Fibroblast of lung (primary cell): ENCODE data around the gene APBB3. TPM values are rescaled to one million over a fixed set of nuclear protein-coding genes. Genes with fewer than 3 reads are reported as not detected.

Experiments used
- DNase-seq, 2 donors: peaks; one replicate each; pipeline versions ENCODE4 v3.0.0 to v3.0.0-alpha.2; 2010; ENCODE audit warnings: low read depth in 2 of 2
- H2AFZ ChIP-seq: 2 replicates; pipeline ENCODE4 v1.5.1; 2012; ENCODE audit warnings: low read length, control low read depth, inconsistent platforms
- H3K27ac ChIP-seq: 2 replicates; pipeline ENCODE4 v1.5.1; 2011; ENCODE audit warnings: low read length, control low read depth; ENCODE audit not compliant: insufficient read depth
- H3K27me3 ChIP-seq: 2 replicates; pipeline ENCODE4 v1.5.1; 2011; ENCODE audit warnings: mild to moderate bottlenecking, low read length; ENCODE audit not compliant: control insufficient read depth, insufficient read depth
- H3K36me3 ChIP-seq: 2 replicates; pipeline ENCODE4 v1.5.1; 2011; ENCODE audit warnings: low read length; ENCODE audit not compliant: control insufficient read depth, insufficient read depth
- H3K4me1 ChIP-seq: 2 replicates; pipeline ENCODE4 v1.5.1; 2011; ENCODE audit warnings: low read length; ENCODE audit not compliant: control insufficient read depth, insufficient read depth; ENCODE audit errors: extremely low read depth
- H3K4me2 ChIP-seq: 2 replicates; pipeline ENCODE4 v1.5.1; 2011; ENCODE audit warnings: low read length, control low read depth; ENCODE audit not compliant: insufficient read depth; ENCODE audit errors: extremely low read depth
- H3K4me3 ChIP-seq, 4 experiments: fragments of 200-600 bp in 1 of 4; sonication (generic) in 1 of 4; replicated peaks in 1 of 4; 2 replicates each; pipeline ENCODE4 v1.5.1; 2011 to 2016; ENCODE audit warnings: low read length in 4 of 4, low read depth in 3 of 4, mild to moderate bottlenecking in 3 of 4, control low read depth in 2 of 4, inconsistent platforms in 1 of 4, mixed read lengths in 1 of 4; ENCODE audit not compliant: insufficient read depth in 1 of 4; ENCODE audit errors: control extremely low read depth in 1 of 4
- H3K79me2 ChIP-seq: 2 replicates; pipeline ENCODE4 v1.5.1; 2012; ENCODE audit warnings: mild to moderate bottlenecking, low read length, inconsistent platforms; ENCODE audit not compliant: control insufficient read depth, insufficient read depth
- H3K9ac ChIP-seq: 2 replicates; pipeline ENCODE4 v1.5.1; 2011; ENCODE audit warnings: mild to moderate bottlenecking, low read length, control low read depth; ENCODE audit not compliant: insufficient read depth
- H3K9me3 ChIP-seq: 2 replicates; pipeline ENCODE4 v1.5.1; 2012; ENCODE audit warnings: low read depth, low read length; ENCODE audit not compliant: control insufficient read depth, insufficient read depth
- H4K20me1 ChIP-seq: 2 replicates; pipeline ENCODE4 v1.5.1; 2011; ENCODE audit warnings: low read length; ENCODE audit not compliant: control insufficient read depth, insufficient read depth; ENCODE audit errors: extremely low read depth
- CTCF ChIP-seq, 2 donors: IDR thresholded peaks in 1 of 2; conservative IDR thresholded peaks in 1 of 2; 1 replicate in 1 of 2; 2 replicates in 1 of 2; pipeline ENCODE4 v1.5.1; 2011 to 2012; ENCODE audit warnings: low read length in 2 of 2, control low read depth in 1 of 2, inconsistent platforms in 1 of 2, low read depth in 1 of 2, mild to moderate bottlenecking in 1 of 2
- EZH2 ChIP-seq: IDR thresholded peaks from 2 replicates; pipeline ENCODE4 v1.5.1; 2012; ENCODE audit warnings: low read length, control low read depth, mild to moderate bottlenecking; ENCODE audit errors: missing control alignments
- polyA plus RNA-seq, 2 donors: library from polyadenylated mRNA; depleted of rRNA in 1 of 2; stranded (reverse) in 1 of 2; unstranded in 1 of 2; fragments of >200 nt; gene quantifications; 2 replicates each; pipeline ENCODE4 v1.2.1, GENCODE V29; 2011 to 2012; ENCODE audit warnings: missing spikeins in 1 of 2
- total RNA-seq: library from RNA; depleted of rRNA; stranded (reverse); fragments of >200 nt; gene quantifications from 2 replicates; pipeline ENCODE4 v1.2.1, GENCODE V29; 2014

The APBB3 gene
- total and polyA plus RNA-seq, 2 donors (not counting 1 experiment from before 2014, with no cell fraction given) = 11.7 to 19.8 TPM

GRCh38 chr5:140551872-140552271 lies 12.5 kb downstream of the APBB3 start:
- H3K4me2 ChIP-seq = no peak overlapping the region
- DNase-seq = no peak
- no peaks in the 10 kb centered on the region for H3K9me3 ChIP-seq
- no peak overlapping the region for H3K4me3 ChIP-seq
- no peak overlapping the region for H3K9ac ChIP-seq
- no peak overlapping the region for H2AFZ ChIP-seq
- TF ChIP-seq CTCF (conservative IDR thresholded peaks at IDR 0.05 in 1 of 2, IDR thresholded peaks at IDR 0.05 in 1 of 2; ENCODE audit: low read depth in 1 of 2, low read length in 2 of 2) (no peak), EZH2 (no peak)
- no peak overlapping the region for H3K27ac ChIP-seq
- H3K79me2 ChIP-seq = peaks cover 38% of the 10 kb centered on the region
- peaks cover 21% of the 10 kb centered on the region for H3K36me3 ChIP-seq
- H3K27me3 ChIP-seq = no peaks in the 10 kb centered on the region
- peaks cover 15% of the 10 kb centered on the region for H3K4me1 ChIP-seq
- peaks cover 2% of the 10 kb centered on the region for H4K20me1 ChIP-seq

- no peak overlapping the region for H3K4me3 ChIP-seq
- no peaks in the 10 kb centered on the region for H3K9me3 ChIP-seq
- H4K20me1 ChIP-seq = peaks cover 2% of the 10 kb centered on the region
- H3K4me1 ChIP-seq = peaks cover 15% of the 10 kb centered on the region
- H3K79me2 ChIP-seq = peaks cover 25% of the 10 kb centered on the region
- no peak for TF ChIP-seq CTCF (conservative IDR thresholded peaks at IDR 0.05 in 1 of 2, IDR thresholded peaks at IDR 0.05 in 1 of 2; ENCODE audit: low read depth in 1 of 2, low read length in 2 of 2)
- TF ChIP-seq EZH2 = no peak
- H3K4me2 ChIP-seq = no peak overlapping the region
- H3K36me3 ChIP-seq = peaks cover 21% of the 10 kb centered on the region
- no peaks in the 10 kb centered on the region for H3K27me3 ChIP-seq
- no peak overlapping the region for H3K9ac ChIP-seq
- no peak for DNase-seq
- H3K27ac ChIP-seq = no peak overlapping the region
- H2AFZ ChIP-seq = no peak overlapping the region
These were observed 14.0 kb downstream of the APBB3 start for GRCh38 chr5:140550147-140551079.

GRCh38 chr5:140549237-140550144 lies 14.9 kb downstream of the APBB3 start:
- H3K9ac ChIP-seq = no peak overlapping the region
- peak; percentile 33 to 49 for DNase-seq

More at GRCh38 chr5:140549237-140550144, 14.9 kb downstream of the APBB3 start:
- H3K27ac ChIP-seq = no peak overlapping the region
- H3K36me3 ChIP-seq = peaks cover 21% of the 10 kb centered on the region
- no peak overlapping the region for H3K4me3 ChIP-seq
- no peak for TF ChIP-seq CTCF (conservative IDR thresholded peaks at IDR 0.05 in 1 of 2, IDR thresholded peaks at IDR 0.05 in 1 of 2; ENCODE audit: low read depth in 1 of 2, low read length in 2 of 2)
- TF ChIP-seq EZH2 = no peak
- no peak overlapping the region for H3K4me2 ChIP-seq
- H3K4me1 ChIP-seq = peaks cover 15% of the 10 kb centered on the region
- peaks cover 20% of the 10 kb centered on the region for H3K79me2 ChIP-seq
- H3K9me3 ChIP-seq = no peaks in the 10 kb centered on the region
- no peak overlapping the region for H2AFZ ChIP-seq
- no peaks in the 10 kb centered on the region for H3K27me3 ChIP-seq
- peaks cover 2% of the 10 kb centered on the region for H4K20me1 ChIP-seq
